Endothelial cell of hepatic sinusoid (primary cell): ENCODE measurements around the gene TRIM59.
"Not testable (repeated sequence)": the region's sequence is repeated elsewhere in the genome, so short reads cannot be mapped to it uniquely, and the experiment has no call there.

Experiments used
- in situ Hi-C: cut with HindIII; loops from 2 replicates; pipeline ENCODE4 v1.10.0; 2017; ENCODE audit warnings: low sequenced_read_pairs

TRIM59 gene

DNA sequence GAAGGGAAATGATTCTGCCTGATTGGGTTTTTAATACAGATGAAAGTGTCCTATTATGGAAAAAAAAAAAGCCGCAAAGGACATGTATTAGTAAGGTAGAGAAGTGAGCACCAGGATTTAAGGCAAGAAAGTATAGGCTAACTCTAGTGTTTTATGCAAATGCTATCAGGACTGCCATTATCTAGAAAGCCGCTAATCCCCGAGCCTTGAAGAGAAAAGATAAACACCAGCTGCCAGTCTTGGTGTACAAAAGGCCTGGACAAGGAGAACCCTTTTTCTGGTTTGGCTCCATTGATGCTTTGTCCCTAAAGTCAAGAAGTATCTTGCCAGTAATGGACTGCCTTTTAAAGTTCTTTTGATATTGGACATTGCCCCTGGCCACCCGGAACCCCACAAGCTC, 8.6 kb upstream of the TRIM59 start:
- in situ Hi-C loops = no loop called here

DNA sequence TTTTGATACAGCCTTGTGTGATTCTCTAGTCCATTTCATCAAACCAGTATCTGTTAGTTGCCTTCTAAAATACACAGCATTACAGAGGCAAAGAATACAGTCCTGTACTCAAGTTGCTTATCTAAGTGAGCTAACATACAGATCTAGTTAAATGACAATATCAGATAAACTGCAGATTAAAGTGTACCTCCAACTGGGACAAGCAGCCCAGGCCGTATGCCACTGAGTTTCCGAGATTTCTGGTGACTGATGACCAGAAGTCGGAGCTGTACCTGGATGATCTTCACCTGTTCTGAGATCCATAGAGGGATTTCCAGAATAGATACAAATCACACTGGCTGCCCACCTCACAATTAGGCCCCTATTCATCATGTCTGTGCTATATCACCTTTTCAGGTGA, 6.3 kb upstream of the TRIM59 start:
- in situ Hi-C loops = no loop called here

DNA sequence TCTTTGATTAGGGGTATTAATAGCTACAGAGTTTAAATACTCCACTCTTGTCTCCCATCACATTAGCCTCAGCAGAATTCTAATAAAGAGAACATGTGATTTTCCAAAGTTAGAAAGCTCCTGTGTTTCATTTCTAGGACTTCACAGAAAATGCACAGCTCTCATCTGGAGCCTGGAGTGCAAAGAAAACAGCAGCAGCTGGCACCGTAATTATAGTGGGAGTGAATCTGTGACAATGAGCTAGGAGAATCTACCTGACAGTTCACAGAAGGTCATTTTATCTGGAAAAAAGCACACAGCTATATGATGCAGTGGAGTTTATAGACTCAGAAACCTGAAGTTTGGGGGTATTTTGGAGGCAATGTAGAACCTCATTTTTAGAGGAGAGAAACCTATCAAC, 5.4 kb upstream of the TRIM59 start:
- in situ Hi-C loops = no loop called here

DNA sequence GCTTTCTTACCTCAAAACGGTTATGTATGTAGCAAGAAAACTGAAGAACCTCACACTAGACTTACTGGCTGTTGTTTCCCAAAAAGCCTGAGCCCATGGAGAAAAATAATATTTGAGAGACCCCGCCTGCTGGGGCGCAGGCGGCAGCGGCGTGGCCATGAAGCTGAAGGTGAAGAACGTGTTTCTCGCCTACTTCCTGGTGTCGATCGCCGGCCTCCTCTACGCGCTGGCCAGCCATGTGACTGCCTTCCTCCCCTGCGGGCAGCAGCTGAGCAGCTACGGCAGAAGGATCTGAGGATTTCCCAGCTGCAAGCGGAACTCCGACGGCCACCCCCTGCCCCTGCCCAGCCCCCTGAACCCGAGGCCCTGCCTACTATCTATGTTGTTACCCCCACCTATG, 2.7 kb upstream of the TRIM59 start:
- in situ Hi-C loops = not testable (repeated sequence)

DNA sequence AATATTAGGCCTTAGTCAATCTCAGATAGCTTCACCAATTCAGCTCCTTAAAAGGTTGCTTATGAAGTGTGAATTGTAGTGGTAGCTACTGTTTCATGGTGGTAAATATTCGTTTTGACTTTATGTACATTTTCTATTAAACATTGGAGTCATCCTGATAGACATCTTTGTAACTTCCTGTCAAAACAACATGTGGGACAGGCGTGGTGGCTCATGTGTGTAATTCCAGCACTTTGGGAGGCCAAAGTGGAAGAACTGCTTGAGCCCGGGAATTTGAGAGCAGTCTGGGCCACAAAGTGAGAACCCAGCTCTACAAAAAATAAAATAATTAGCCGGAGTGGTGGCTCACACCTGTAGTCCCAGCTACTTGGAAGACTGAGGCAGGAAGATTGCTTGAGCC, 2.0 kb upstream of the TRIM59 start:
- in situ Hi-C loops = no loop called here

DNA sequence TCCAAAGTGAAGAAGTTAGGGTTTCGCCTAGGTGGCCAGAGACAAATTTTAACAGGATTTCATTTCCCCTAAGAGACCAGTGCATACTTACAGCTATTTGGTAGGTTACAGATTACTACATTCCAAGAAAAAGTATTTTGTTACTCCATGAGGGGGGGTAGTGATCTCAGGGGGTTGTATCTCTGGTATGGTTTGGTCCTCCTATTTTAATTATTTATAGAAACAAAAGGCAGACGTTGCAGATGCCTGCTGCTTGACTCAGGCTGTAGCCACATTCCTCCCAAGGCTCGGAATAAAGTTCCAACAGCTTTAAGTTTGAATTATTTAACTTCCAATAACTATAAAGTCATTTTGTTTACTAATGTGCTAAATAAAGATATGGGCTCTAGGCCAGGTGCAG, 1.3 kb upstream of the TRIM59 start:
- in situ Hi-C loops = no loop called here

DNA sequence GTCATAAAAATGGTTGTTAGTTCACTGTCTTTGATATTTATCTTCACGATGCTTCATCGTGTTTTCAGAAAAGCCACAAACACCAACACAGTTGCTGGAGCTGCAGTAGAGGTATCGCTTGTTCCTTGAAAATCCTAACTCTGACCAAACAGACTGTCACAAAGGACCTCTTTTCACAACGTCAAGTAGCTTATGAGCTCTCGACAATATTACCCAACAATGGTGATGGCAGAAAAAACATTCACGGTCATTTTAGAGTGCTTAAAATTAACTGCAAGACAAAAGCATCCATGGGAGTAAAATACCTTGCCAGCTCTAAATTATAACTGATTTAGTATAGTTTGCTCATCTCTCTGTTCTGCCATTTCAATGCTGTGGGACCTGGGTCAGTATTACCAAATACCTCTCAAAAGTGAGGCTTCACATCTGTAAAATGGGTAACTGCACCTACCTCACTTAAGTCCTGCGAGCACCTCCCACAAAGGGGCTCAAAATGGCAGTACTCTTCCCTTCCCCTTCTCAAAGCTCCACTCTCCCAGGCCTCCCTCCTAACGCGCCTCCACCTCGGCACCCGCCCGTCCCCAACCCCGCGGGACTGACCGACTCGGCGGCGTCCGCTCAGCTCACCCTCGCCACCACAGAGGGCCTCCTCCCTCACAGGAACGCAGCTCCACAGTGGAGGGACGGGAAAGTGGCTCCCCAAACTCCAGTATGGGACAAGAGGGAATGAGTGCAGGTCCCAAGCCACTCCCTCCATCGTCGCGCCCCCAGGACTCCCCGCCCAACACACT, 546 bp downstream of the TRIM59 start:
- in situ Hi-C loops = no loop called here

DNA sequence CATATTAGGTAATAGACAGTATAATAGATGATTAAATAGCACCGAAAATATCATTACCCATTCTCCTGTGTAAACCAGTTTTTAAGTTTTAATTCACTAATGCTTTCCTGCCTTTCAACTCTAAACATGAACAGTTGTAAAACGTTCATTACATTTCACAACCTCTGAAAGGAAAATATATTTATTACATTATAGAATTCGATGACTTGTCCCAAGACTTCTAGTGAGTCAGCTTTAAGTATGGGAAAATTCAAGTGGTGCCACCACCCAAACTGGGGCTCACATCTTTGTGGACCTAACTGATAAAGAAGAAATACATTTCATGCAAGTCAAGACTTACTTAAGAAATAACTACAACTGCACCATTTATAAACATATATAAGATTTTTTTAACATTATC, 2.0 kb downstream of the TRIM59 start:
- in situ Hi-C loops = no loop called here

DNA sequence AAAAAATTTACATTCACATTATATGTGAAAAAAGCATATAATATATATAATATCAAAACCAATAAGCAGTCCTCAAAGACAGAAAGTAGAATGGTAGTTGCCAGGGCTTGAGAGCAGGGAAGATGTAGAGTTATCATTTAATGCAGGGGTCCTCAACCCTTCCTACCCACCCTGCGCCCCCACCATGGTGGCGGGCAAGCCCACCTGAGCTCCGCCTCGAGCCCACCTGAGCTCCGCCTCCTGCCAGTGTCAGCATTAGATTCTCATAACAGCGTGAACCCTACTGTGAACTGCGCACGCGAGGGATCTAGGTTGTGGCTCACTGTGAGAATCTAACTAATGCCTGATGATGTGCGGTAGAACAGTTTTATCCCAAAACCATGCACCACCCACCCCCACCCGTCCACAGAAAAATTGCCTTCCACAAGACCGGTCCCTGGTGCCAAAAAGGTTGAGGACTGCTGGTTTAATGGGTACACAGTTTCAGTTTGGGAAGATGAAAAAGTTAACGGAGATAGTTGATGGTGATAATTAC, 3.0 kb downstream of the TRIM59 start:
- in situ Hi-C loops = no loop called here

DNA sequence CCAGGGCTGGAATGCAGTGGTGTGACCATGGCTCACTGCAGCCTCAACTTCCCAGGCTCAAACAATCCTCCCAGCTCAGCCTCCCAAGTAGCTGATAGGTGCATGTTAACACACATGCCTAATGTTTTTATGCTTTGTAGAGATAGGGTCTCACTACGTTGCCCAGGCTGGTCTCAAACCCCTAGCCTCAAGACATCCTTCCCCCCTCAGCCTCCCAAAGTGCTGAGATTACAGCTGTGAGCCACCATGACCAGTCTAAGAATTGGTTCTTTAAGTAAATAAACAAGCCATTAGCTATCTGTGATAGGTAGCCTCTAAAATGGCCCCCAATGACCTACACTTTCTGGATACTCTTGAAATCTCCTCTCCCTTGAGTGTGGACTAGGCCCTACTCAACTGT, 3.7 kb downstream of the TRIM59 start:
- in situ Hi-C loops = no loop called here

DNA sequence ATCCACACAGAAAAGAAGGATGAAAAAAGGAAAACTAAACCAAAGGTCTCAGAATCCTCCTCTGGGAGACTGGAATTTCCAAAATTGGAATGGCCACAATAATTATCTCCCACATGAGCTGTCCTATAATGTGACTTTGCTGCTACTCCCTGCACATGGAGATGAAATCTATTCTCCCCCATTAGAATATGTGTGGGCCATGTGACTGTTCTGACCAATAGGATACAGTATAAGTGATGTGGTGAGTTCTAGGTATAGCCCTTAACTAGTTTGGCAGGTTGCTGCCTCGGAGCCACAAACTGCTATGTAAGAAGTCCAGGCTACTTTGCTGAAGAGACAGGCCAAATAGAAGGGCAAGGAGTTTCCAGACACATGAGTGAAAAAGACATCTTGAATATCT, 5.2 kb downstream of the TRIM59 start:
- in situ Hi-C loops = no loop called here

DNA sequence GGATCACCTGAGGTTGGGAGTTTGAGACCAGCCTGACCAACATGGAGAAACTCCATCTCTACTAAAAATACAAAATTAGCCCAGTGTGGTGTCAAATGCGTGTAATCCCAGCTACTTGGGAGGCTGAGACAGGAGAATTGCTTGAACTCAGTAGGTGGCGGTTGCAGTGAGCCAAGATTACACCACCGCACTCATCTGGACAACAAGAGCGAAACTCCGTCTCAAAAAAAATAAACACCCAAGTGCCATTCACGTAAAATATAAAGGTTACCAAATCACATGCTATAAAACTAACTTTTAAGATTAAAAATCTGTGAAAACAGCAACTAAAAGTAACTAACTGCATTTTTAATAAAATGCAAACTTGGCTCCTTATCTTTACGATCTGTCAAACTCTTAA, 8.9 kb downstream of the TRIM59 start:
- in situ Hi-C loops = no loop called here

DNA sequence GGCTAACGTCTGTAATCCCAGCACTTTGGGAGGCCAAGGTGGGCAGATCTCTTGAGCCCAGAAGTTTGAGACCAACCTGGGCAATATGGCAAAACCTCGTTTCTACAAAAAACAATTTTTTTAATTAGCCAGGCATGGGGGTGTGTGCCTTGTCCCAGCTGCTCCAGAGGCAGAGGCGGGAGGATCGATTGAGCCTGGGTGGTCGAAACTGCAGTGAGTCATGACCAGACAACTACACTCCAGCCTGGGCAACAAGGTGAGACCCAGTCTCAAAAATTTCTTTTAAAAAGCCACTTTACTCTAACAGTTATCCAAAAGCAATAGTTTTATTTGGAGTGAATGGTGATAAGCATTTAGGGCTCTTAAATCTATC, 12.5 kb downstream of the TRIM59 start:
- in situ Hi-C loops = no loop called here

DNA sequence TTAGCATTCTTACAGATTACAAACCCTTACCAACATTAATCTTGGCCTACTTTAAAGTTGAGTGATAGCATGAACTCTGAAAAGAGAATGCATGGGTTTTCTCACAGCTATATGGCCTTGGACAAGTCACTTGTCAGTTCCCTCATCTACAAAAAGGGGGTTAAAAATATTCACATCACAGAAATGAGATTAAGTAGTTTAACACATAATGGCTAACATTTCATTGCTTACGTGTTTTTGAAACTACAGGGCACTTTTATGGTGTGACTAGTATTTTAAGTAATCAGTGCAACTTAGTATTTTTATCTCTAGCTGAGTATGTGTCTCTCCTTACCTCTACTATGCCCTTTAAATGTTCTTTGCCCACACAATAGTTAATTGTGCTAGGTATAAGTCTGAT, 13.8 kb downstream of the TRIM59 start:
- in situ Hi-C loops = no loop called here

DNA sequence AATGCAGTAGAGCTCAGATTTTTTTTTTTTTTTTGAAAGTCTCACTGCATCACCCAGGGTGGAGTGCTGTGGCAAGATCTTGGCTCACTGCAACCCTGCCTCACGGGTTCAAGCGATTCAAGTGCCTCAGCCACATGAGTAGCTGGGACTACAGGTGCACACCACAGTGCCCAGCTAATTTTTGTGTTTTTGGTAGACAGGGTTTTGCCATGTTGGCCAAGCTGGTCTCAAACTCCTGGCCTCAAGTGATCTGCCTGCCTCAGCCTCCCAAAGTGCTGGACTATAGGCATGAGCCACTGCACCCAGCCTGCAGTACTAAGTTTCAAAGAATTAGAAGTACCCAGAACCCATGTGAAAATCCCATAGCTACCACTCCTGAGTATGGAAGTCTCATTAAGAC, 14.5 kb downstream of the TRIM59 start:
- in situ Hi-C loops = no loop called here

DNA sequence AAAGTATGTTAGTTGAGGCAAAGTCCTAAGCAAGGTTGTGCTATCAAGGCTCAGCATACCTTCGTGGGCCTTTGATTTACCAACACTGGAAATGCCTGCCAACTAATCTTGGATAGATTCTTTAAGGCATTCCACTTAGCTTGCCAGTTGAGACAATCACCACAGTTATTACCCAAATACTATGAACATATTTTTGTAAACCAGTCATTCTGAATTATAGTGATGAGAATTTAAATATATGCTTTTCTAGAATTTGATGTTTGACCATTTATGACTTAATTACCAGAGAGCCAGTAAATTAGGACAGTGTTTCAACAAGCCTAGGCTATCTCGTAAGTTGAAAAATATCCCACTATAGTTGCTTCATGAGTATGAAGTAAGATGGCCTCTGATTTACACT, 15.5 kb downstream of the TRIM59 start:
- in situ Hi-C loops = no loop called here

DNA sequence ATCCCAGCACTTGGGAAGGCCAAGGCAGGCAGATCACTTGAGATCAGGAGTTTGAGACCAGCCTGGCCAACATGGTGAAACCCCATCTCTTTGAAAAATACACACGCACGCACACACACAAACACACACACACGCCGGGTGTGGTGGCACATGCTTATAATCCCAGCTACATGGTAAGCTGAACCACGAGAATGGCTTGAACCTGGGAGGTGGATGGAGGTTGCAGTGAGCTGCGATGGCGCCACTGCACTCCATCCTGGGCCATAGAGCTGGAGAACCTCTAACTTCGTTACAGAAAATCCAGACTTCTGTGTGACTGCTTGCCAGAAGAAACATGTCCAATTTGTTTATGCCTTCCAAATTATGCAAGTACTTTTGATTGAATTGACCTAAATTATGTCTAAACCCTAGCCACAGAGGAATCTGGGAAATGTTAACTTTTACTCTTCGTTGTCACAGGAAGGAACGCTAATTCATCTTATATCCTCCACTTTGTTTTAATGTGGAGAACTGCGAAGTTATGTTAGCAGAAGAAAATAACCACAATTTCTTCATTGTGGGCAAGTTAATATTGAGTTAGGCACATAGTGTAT, 21.7 kb downstream of the TRIM59 start:
- in situ Hi-C loops = no loop called here

DNA sequence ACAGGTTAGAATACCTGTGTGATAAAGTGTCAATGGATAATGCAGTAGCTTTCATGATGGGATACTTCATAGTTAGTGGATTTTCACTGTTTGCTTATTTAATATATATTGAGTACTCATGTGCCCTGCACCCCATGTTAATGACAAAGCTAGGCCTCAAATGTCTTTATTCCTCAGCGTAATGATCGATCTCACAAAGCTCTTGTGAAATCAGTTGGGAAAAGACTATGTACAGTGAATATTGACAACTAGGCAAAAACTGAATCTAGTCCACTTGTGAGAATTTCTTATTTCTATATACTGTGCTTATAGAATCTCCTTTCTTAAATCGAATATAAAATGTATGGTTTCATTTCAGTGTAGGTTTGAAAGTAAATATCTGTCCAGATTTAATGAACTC, 32.3 kb downstream of the TRIM59 start:
- in situ Hi-C loops = no loop called here

DNA sequence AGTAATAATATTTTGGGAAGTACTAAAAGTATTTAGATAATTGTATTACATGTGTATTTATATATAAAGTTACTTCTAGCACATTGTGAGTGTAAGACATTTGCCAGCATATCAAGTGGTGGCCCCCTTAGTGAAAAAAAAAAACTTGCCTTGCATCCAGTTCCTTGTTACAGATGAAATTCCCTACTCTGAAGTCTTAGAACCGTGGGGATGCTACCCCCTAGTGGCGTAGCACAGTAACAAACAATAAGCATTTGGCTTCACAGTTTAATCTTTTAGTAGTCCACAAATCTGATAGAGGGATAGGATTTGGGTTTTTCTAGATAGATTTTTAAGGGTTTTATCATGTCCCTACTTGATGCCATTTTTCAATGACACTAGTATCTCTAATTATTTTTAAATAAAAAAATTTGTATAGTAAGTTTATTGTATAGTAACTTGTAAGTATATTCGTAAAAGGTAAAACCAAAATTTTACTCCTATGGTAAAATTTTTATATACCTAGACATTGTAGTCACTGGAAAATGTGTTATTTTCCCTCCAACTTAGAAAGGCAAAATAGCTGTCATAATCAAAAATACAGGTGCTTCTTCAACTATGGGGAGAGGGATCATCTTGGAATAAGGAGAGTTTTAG, 35.9 kb downstream of the TRIM59 start:
- in situ Hi-C loops = no loop called here

DNA sequence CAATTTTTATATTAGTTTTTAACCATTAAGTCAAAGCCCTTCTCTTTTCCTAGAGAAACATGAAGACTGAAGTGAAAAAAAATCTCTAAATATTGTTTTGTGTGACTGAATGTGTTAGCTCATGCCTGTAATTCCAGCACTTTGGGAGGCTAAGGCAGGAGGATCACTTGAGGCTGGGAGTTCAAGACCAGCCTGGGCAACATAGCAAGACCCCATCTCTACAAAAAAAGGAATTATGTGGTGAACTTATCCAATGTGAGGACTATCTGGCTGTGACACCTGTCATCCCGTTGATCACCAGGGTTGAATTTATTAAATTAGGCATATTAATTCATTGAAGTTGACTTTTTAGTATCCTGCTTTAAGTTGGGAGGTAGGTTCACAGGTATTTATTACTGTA, 37.1 kb downstream of the TRIM59 start:
- in situ Hi-C loops = no loop called here

DNA sequence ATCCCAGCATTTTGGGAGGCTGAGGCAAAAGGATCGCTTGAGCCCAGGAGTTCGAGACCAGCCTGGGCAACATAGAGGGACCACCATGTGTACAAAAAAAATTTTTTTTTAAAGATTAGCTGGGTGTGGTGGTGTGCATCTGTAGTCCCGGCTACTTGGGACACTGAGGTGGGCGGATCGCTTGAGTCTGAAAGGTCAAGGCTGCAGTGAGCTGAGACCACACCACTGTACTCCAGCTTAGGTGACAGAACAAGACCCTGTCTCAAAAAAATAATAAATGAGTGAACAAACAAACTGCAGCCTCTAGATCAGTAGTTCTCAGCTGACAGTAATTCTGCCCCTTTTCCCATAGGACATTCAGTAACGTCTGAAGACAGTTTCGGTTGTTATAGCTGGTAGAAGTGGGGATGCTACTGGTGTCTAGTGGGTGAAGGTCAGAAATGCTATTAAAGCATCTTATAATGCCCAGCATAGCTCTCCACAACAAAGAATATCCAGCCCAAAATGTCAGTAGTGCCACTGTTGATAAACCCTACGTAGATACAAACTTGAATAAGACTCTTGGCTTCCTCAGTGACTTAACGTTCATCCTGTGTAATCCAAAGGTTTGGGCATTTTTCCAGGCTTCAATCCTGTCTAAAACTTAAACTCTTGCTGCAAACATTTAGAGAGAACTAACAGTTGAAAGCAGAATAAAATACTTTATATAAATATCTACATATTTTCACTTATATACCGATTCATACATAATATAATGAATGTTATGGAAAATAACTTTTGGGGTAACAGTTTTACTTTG, 39.6 kb downstream of the TRIM59 start:
- in situ Hi-C loops = no loop called here
